WTC11 (cell line): ENCODE data around the gene SAG. TPM values are rescaled to one million over a fixed set of nuclear protein-coding genes. Genes with fewer than 3 reads are reported as not detected.

Source experiments
- ATAC-seq: fragments of 200-7000 bp; cut with Tn5 transposase; 2 replicates; pipeline ENCODE4 v1.10.0; 2021; ENCODE audit warnings: mild to moderate bottlenecking, moderate library complexity
- CTCF ChIA-PET: fragments of 300-600 bp; sonication (Branson Sonifier 250); formaldehyde crosslinking; loops from one replicate; lab custom pipeline; 2021; ENCODE audit warnings: antibody characterized with exemption; lab: Charles Lee
- POLR2A ChIA-PET: fragments of 350-600 bp; sonication (Branson Sonifier 250); formaldehyde crosslinking; loops from one replicate; lab custom pipeline; 2021; ENCODE audit warnings: antibody characterized with exemption; lab: Charles Lee
- DNase-seq: peaks from one replicate; pipeline ENCODE4 v3.0.0; 2021; ENCODE audit warnings: low spot score
- H3K27ac Mint-ChIP-seq: 2 replicates; pipeline ENCODE4 v1.8.0; 2021; ENCODE audit warnings: mixed read lengths
- H3K27me3 Mint-ChIP-seq: 2 replicates; pipeline ENCODE4 v1.8.0; 2021; ENCODE audit warnings: low read depth, mild to moderate bottlenecking, moderate library complexity, mixed read lengths
- H3K36me3 Mint-ChIP-seq: 2 replicates; pipeline ENCODE4 v1.8.0; 2021; ENCODE audit warnings: mixed read lengths
- H3K4me1 Mint-ChIP-seq: 2 replicates; pipeline ENCODE4 v1.8.0; 2022; ENCODE audit warnings: mixed read lengths
- H3K4me3 Mint-ChIP-seq: 2 replicates; pipeline ENCODE4 v1.8.0; 2021; ENCODE audit warnings: mild to moderate bottlenecking, moderate library complexity, mixed read lengths
- H3K9me3 Mint-ChIP-seq: 2 replicates; pipeline ENCODE4 v1.8.0; 2021; ENCODE audit warnings: mixed read lengths
- CREB1 ChIP-seq: sonication (generic); formaldehyde crosslinking; IDR thresholded peaks from 2 replicates; pipeline ENCODE4 v1.8.0; 2023; ENCODE audit warnings: mild to moderate bottlenecking, missing genetic modification reagents
- E2F5 ChIP-seq: sonication (generic); formaldehyde crosslinking; IDR thresholded peaks from 2 replicates; pipeline ENCODE4 v1.8.1; 2022; ENCODE audit warnings: mild to moderate bottlenecking, moderate library complexity, missing genetic modification reagents
- NR1H2 ChIP-seq: sonication (generic); formaldehyde crosslinking; IDR thresholded peaks from 2 replicates; pipeline ENCODE4 v1.9.0; 2021; ENCODE audit warnings: mild to moderate bottlenecking, moderate library complexity, missing genetic modification reagents
- SMAD4 ChIP-seq: sonication (generic); formaldehyde crosslinking; IDR thresholded peaks from 2 replicates; pipeline ENCODE4 v1.8.0; 2022; ENCODE audit warnings: mild to moderate bottlenecking, missing genetic modification reagents
- ZNF219 ChIP-seq: sonication (generic); formaldehyde crosslinking; IDR thresholded peaks from 2 replicates; pipeline ENCODE4 v1.8.0; 2023; ENCODE audit warnings: missing genetic modification reagents, mild to moderate bottlenecking, borderline replicate concordance
- ZNF232 ChIP-seq: sonication (generic); formaldehyde crosslinking; IDR thresholded peaks from 2 replicates; pipeline ENCODE4 v1.8.0; 2022; ENCODE audit warnings: mild to moderate bottlenecking, missing genetic modification reagents
- total RNA-seq: library from RNA; stranded (reverse); gene quantifications from 3 replicates; pipeline ENCODE4 v1.2.3, GENCODE V29; 2021
- TF ChIP-seq, protein P1 (sequence below): sonication (generic); formaldehyde crosslinking; IDR thresholded peaks from 2 replicates; pipeline ENCODE4 v1.8.1; 2023; ENCODE audit warnings: mild to moderate bottlenecking, missing genetic modification reagents, moderate library complexity
- TF ChIP-seq, protein P2 (sequence below): fragments of 250-450 bp; sonication (Bioruptor Pico); IDR thresholded peaks from 2 replicates; pipeline ENCODE4 v1.9.0; 2021; ENCODE audit warnings: mild to moderate bottlenecking, borderline replicate concordance
- TF ChIP-seq, protein P3 (sequence below): sonication (generic); formaldehyde crosslinking; IDR thresholded peaks from 2 replicates; pipeline ENCODE4 v1.8.0; 2023; ENCODE audit warnings: missing genetic modification reagents, mild to moderate bottlenecking, borderline replicate concordance
- TF ChIP-seq, protein P4 (sequence below): sonication (generic); formaldehyde crosslinking; IDR thresholded peaks from 2 replicates; pipeline ENCODE4 v1.8.1; 2022; ENCODE audit warnings: low read depth, missing genetic modification reagents, borderline replicate concordance
- TF ChIP-seq, protein P5 (sequence below): sonication (generic); formaldehyde crosslinking; IDR thresholded peaks from 2 replicates; pipeline ENCODE4 v1.8.1; 2023; ENCODE audit warnings: mild to moderate bottlenecking, missing genetic modification reagents

SAG gene
- total RNA-seq, 1 experiment from 2014 or later, result not detected

DNA sequence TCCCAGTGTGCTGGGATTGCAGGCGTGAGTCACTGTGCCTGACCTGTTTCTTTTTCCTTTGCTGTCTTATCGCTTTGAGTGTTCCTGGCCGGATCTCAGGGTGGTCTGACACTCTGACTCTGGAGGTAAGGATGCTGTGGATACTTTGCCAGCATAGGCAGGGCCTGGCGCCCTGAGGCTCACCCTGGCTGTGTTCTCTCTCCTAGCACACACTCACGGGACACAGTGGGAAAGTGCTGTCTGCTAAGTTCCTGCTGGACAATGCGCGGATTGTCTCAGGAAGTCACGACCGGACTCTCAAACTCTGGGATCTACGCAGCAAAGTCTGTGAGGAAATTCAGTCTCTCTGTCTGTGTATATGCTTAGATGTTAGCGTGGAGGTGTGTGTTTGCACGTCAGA is 18.0 kb upstream of the SAG start (continued):
- TF ChIP-seq E2F5 (no peak), CREB1 (CRISPR knock-in tag) (no peak), NR1H2 (CRISPR knock-in tag) (no peak), ZNF219 (CRISPR knock-in tag) (no peak), SMAD4 (CRISPR knock-in tag) (no peak), ZNF232 (no peak)
- TF ChIP-seq, protein P1, sequence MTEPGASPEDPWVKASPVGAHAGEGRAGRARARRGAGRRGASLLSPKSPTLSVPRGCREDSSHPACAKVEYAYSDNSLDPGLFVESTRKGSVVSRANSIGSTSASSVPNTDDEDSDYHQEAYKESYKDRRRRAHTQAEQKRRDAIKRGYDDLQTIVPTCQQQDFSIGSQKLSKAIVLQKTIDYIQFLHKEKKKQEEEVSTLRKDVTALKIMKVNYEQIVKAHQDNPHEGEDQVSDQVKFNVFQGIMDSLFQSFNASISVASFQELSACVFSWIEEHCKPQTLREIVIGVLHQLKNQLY (CRISPR knock-in tag), result no peak
- TF ChIP-seq, protein P2, sequence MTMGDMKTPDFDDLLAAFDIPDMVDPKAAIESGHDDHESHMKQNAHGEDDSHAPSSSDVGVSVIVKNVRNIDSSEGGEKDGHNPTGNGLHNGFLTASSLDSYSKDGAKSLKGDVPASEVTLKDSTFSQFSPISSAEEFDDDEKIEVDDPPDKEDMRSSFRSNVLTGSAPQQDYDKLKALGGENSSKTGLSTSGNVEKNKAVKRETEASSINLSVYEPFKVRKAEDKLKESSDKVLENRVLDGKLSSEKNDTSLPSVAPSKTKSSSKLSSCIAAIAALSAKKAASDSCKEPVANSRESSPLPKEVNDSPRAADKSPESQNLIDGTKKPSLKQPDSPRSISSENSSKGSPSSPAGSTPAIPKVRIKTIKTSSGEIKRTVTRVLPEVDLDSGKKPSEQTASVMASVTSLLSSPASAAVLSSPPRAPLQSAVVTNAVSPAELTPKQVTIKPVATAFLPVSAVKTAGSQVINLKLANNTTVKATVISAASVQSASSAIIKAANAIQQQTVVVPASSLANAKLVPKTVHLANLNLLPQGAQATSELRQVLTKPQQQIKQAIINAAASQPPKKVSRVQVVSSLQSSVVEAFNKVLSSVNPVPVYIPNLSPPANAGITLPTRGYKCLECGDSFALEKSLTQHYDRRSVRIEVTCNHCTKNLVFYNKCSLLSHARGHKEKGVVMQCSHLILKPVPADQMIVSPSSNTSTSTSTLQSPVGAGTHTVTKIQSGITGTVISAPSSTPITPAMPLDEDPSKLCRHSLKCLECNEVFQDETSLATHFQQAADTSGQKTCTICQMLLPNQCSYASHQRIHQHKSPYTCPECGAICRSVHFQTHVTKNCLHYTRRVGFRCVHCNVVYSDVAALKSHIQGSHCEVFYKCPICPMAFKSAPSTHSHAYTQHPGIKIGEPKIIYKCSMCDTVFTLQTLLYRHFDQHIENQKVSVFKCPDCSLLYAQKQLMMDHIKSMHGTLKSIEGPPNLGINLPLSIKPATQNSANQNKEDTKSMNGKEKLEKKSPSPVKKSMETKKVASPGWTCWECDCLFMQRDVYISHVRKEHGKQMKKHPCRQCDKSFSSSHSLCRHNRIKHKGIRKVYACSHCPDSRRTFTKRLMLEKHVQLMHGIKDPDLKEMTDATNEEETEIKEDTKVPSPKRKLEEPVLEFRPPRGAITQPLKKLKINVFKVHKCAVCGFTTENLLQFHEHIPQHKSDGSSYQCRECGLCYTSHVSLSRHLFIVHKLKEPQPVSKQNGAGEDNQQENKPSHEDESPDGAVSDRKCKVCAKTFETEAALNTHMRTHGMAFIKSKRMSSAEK (CRISPR knock-in tag), result no peak
- TF ChIP-seq, protein P3, sequence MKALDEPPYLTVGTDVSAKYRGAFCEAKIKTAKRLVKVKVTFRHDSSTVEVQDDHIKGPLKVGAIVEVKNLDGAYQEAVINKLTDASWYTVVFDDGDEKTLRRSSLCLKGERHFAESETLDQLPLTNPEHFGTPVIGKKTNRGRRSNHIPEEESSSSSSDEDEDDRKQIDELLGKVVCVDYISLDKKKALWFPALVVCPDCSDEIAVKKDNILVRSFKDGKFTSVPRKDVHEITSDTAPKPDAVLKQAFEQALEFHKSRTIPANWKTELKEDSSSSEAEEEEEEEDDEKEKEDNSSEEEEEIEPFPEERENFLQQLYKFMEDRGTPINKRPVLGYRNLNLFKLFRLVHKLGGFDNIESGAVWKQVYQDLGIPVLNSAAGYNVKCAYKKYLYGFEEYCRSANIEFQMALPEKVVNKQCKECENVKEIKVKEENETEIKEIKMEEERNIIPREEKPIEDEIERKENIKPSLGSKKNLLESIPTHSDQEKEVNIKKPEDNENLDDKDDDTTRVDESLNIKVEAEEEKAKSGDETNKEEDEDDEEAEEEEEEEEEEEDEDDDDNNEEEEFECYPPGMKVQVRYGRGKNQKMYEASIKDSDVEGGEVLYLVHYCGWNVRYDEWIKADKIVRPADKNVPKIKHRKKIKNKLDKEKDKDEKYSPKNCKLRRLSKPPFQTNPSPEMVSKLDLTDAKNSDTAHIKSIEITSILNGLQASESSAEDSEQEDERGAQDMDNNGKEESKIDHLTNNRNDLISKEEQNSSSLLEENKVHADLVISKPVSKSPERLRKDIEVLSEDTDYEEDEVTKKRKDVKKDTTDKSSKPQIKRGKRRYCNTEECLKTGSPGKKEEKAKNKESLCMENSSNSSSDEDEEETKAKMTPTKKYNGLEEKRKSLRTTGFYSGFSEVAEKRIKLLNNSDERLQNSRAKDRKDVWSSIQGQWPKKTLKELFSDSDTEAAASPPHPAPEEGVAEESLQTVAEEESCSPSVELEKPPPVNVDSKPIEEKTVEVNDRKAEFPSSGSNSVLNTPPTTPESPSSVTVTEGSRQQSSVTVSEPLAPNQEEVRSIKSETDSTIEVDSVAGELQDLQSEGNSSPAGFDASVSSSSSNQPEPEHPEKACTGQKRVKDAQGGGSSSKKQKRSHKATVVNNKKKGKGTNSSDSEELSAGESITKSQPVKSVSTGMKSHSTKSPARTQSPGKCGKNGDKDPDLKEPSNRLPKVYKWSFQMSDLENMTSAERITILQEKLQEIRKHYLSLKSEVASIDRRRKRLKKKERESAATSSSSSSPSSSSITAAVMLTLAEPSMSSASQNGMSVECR (CRISPR knock-in tag), result no peak
- TF ChIP-seq, protein P4, sequence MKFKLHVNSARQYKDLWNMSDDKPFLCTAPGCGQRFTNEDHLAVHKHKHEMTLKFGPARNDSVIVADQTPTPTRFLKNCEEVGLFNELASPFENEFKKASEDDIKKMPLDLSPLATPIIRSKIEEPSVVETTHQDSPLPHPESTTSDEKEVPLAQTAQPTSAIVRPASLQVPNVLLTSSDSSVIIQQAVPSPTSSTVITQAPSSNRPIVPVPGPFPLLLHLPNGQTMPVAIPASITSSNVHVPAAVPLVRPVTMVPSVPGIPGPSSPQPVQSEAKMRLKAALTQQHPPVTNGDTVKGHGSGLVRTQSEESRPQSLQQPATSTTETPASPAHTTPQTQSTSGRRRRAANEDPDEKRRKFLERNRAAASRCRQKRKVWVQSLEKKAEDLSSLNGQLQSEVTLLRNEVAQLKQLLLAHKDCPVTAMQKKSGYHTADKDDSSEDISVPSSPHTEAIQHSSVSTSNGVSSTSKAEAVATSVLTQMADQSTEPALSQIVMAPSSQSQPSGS (CRISPR knock-in tag), result no peak
- TF ChIP-seq, all 79 proteins: peak for 0

GRCh38 chr2:233290051-233290845 is 17.4 kb upstream of the SAG start:
- DNase-seq (no peak), ATAC-seq (no peak)
- Mint-ChIP-seq H3K4me1 (no peaks in the 10 kb centered on the region), H3K27ac (no peak overlapping the region), H3K9me3 (no peaks in the 10 kb centered on the region), H3K4me3 (no peak overlapping the region), H3K27me3 (no peaks in the 10 kb centered on the region), H3K36me3 (peaks cover 75% of the 10 kb centered on the region)
- ChIA-PET CTCF (no interaction called here), POLR2A (no interaction called here)
- TF ChIP-seq, protein P5, sequence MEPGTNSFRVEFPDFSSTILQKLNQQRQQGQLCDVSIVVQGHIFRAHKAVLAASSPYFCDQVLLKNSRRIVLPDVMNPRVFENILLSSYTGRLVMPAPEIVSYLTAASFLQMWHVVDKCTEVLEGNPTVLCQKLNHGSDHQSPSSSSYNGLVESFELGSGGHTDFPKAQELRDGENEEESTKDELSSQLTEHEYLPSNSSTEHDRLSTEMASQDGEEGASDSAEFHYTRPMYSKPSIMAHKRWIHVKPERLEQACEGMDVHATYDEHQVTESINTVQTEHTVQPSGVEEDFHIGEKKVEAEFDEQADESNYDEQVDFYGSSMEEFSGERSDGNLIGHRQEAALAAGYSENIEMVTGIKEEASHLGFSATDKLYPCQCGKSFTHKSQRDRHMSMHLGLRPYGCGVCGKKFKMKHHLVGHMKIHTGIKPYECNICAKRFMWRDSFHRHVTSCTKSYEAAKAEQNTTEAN, result no peak
